ENCODE results near the gene EXTL1. TPM values are rescaled to one million over a fixed set of nuclear protein-coding genes. Genes with fewer than 3 reads are reported as not detected.

Gene EXTL1
- total RNA-seq, 4 donors from 2014 or later, result 0.33 to 2.1 (median 0.97) TPM; not detected in 1

DNA sequence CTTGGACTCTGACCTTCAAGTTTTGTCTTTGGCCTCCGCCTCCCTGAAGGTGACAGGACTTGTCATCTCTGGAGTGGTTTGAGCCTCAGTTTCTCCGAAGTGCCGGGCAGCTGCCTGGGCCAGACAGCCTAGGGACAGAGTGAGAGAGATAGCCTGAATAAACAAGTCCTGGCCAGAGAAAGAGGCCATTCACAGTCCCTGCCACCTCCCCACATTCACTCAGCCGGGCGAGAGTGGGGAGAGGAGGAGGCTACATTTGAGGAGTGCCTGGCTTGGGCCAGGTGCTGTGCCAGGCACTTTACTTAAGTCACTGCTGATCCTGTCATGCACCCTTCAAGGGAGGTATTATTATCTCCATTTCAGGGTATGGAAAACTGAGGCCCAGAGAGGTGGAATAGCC, 3.5 kb downstream of the EXTL1 start:
- H3K4me1 ChIP-seq, result peaks cover 10 to 22% (median 19%) of the 10 kb centered on the region in 4 donors
- no peak overlapping the region for H3K4me3 ChIP-seq
- no peak for DNase-seq (ENCODE audit: extremely low spot score)
- intact Hi-C loops (cut with DNase I), result no loop called here
- no peaks in the 10 kb centered on the region for H3K27me3 ChIP-seq
- TF ChIP-seq POLR2A (IDR thresholded peaks at IDR 0.05; ENCODE audit: low read depth), result no peak
- TF ChIP-seq EP300 (IDR thresholded peaks at IDR 0.05), result no peak
- TF ChIP-seq, protein P1, sequence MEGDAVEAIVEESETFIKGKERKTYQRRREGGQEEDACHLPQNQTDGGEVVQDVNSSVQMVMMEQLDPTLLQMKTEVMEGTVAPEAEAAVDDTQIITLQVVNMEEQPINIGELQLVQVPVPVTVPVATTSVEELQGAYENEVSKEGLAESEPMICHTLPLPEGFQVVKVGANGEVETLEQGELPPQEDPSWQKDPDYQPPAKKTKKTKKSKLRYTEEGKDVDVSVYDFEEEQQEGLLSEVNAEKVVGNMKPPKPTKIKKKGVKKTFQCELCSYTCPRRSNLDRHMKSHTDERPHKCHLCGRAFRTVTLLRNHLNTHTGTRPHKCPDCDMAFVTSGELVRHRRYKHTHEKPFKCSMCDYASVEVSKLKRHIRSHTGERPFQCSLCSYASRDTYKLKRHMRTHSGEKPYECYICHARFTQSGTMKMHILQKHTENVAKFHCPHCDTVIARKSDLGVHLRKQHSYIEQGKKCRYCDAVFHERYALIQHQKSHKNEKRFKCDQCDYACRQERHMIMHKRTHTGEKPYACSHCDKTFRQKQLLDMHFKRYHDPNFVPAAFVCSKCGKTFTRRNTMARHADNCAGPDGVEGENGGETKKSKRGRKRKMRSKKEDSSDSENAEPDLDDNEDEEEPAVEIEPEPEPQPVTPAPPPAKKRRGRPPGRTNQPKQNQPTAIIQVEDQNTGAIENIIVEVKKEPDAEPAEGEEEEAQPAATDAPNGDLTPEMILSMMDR (IDR thresholded peaks at IDR 0.05), result no peak
- no peak for TF ChIP-seq POLR2AphosphoS5 (IDR thresholded peaks at IDR 0.05)
- H3K27ac ChIP-seq (replicated peaks in 1 of 4), result no peak overlapping the region
- 88% methylated on average over 5 of the region's 5 CpGs for WGBS
- no peaks in the 10 kb centered on the region for H3K36me3 ChIP-seq
- no peaks in the 10 kb centered on the region for H3K9me3 ChIP-seq

DNA sequence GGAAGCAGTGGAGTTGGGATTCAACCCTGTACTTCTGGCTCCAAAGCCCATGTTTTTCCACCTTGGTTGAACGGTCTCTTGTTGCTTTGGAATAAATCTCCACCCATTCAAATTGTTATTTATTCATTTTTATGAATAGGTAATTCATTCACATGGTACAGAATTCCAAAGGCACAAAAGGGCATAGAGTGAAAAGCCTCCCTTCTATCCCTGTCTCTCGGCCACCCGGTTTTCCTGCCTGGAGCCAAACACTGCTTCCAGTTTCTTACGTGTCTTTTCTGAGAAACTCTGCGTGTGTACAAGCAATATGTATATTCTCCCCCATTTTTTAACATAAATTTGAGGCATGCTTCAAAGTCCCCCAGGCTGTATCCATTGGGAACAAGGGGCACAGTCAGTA, 3.9 kb downstream of the EXTL1 start:
- no peak overlapping the region for H3K27ac ChIP-seq (replicated peaks in 1 of 4)
- H3K36me3 ChIP-seq, result no peaks in the 10 kb centered on the region
- no peak for DNase-seq (ENCODE audit: extremely low spot score)
- H3K4me3 ChIP-seq, result no peak overlapping the region
- peaks cover 0 to 2% (median 0%) of the 10 kb centered on the region in 4 donors for H3K27me3 ChIP-seq
- TF ChIP-seq, protein P1 (IDR thresholded peaks at IDR 0.05), result no peak
- TF ChIP-seq POLR2A (IDR thresholded peaks at IDR 0.05; ENCODE audit: low read depth) (no peak), POLR2AphosphoS5 (IDR thresholded peaks at IDR 0.05) (no peak), EP300 (IDR thresholded peaks at IDR 0.05) (no peak)
- peaks cover 10 to 21% (median 19%) of the 10 kb centered on the region in 4 donors for H3K4me1 ChIP-seq
- intact Hi-C loops (cut with DNase I), result no loop called here
- H3K9me3 ChIP-seq, result no peaks in the 10 kb centered on the region
- 67% methylated on average over 5 of the region's 5 CpGs for WGBS

DNA sequence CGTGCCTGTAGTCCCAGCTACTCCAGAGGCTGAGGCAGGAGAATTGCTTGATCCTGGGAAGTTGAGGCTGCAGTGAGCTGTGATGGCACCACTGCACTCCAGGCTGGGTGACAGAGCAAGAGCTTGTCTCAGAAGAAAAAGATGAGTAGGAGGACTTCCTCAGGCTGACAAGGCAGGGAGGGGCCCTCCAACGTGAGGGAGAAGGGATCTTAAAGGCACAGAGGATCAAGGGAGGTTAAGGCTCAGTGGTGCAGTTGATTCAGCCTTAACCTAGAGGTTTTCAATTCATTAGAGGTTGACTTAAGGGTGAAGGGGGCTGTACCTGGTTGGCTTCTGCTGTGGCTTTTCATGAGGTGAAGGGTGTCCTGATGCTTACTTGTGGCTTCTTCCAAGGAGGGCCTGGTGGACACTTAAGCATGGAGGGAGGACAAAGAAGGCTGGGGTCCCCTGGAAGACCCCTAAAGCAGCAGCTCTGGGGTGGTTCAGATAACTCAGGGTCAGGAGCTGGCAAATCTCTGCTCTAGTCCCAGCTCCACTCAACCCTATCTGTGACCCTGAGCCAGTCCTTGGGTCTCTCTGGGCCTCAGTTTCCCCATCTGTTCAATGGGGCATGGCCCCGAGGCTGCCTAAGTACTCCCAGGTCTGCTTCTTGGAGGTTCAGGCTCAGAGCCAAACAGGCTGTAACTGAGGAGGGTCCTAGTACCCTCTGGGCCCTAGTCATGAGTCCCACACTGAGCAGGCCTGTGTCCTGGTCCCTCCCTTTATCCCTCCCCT, 6.3 kb downstream of the EXTL1 start:
- Histone ChIP-seq H3K36me3 (no peaks in the 10 kb centered on the region), H3K4me3 (no peak overlapping the region), H3K4me1 (peaks cover 0 to 2% (median 0%) of the 10 kb centered on the region in 4 donors), H3K27ac (replicated peaks in 1 of 4) (no peak overlapping the region), H3K27me3 (peaks cover 0 to 10% (median 0%) of the 10 kb centered on the region in 4 donors), H3K9me3 (no peaks in the 10 kb centered on the region)
- no peak for TF ChIP-seq POLR2A (IDR thresholded peaks at IDR 0.05; ENCODE audit: low read depth)
- TF ChIP-seq, protein P1 (IDR thresholded peaks at IDR 0.05), result no peak
- TF ChIP-seq EP300 (IDR thresholded peaks at IDR 0.05), result no peak
- TF ChIP-seq POLR2AphosphoS5 (IDR thresholded peaks at IDR 0.05), result no peak
- no peak for DNase-seq (ENCODE audit: extremely low spot score)
- intact Hi-C loops (cut with DNase I), result no loop called here
- 43% methylated on average over 3 of the region's 3 CpGs for WGBS

DNA sequence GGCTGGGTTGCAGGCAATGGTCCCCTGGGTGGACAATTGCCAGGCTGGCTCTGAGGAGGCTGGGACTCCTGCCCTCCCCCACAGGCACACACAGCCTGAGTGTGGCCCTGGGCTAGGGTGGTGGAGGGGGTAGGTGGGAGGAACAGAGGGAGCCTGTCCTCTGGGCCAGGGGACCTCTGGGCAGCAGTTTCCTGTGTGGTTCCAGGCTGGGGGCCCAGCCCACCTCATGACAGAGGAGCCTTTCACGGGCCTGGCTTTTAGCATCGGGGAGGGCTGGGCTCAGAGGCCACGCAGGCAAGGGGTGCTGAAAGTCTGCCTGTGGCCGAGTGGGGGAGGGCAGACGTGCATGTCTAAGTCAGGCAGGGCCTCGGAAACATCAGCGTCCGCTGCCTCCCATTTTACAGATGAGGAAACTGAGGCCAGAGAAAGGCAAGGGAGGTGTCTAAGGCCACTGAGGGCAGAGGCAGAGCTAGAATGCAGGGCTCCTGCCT, 7.0 kb downstream of the EXTL1 start:
- H3K4me3 ChIP-seq, result no peak overlapping the region
- peaks cover 0 to 15% (median 0%) of the 10 kb centered on the region in 4 donors for H3K27me3 ChIP-seq
- 89% methylated on average over 6 of the region's 8 CpGs for WGBS
- no peaks in the 10 kb centered on the region for H3K36me3 ChIP-seq
- no peaks in the 10 kb centered on the region for H3K9me3 ChIP-seq
- no peak for DNase-seq (ENCODE audit: extremely low spot score)
- no peak overlapping the region for H3K27ac ChIP-seq (replicated peaks in 1 of 4)
- peaks cover 0 to 2% (median 0%) of the 10 kb centered on the region in 4 donors for H3K4me1 ChIP-seq
- TF ChIP-seq POLR2A (IDR thresholded peaks at IDR 0.05; ENCODE audit: low read depth) (no peak), EP300 (IDR thresholded peaks at IDR 0.05) (no peak), POLR2AphosphoS5 (IDR thresholded peaks at IDR 0.05) (no peak)
- TF ChIP-seq, protein P1 (IDR thresholded peaks at IDR 0.05), result no peak
- intact Hi-C loops (cut with DNase I), result no loop called here

Measured in esophagus muscularis mucosa (tissue), 4 donors.